Heart left ventricle (tissue), 16 donors: ENCODE measurements around the gene OSBPL7. TPM values are rescaled to one million over a fixed set of nuclear protein-coding genes. Genes with fewer than 3 reads are reported as not detected.

ENCODE experiments used
- ATAC-seq, 4 donors: fragments of 200-7000 bp; cut with Tn5 transposase; one replicate each; pipeline ENCODE4 v1.9.1; 2020 to 2022; ENCODE audit warnings: moderate library complexity in 4 of 4, mild to moderate bottlenecking in 3 of 4, moderate number of reproducible peaks in 1 of 4
- DNase-seq, 5 donors: peaks; one replicate each; pipeline ENCODE4 v3.0.0-alpha.2; 2020
- H3K27ac ChIP-seq, 12 donors: fragments of 200-600 bp; sonication (generic) in 4 of 12; one replicate each; pipeline versions ENCODE4 v1.5.0 to v1.8.0; 2016 to 2022; ENCODE audit warnings: mild to moderate bottlenecking in 2 of 12
- H3K27me3 ChIP-seq, 9 donors: fragments of 200-600 bp; sonication (generic) in 2 of 9; one replicate each; pipeline versions ENCODE4 v1.5.1 to v1.8.0; 2016 to 2022; ENCODE audit warnings: mild to moderate bottlenecking in 3 of 9
- H3K36me3 ChIP-seq, 9 donors: fragments of 200-600 bp; sonication (generic) in 2 of 9; one replicate each; pipeline versions ENCODE4 v1.5.0 to v1.8.0; 2018 to 2022; ENCODE audit warnings: mild to moderate bottlenecking in 2 of 9
- H3K4me1 ChIP-seq, 12 donors: fragments of 200-600 bp; sonication (generic) in 4 of 12; one replicate each; pipeline versions ENCODE4 v1.5.0 to v1.8.0; 2016 to 2022; ENCODE audit warnings: mild to moderate bottlenecking in 3 of 12
- H3K4me3 ChIP-seq, 12 donors: fragments of 200-600 bp; sonication (generic) in 4 of 12; one replicate each; pipeline versions ENCODE4 v1.5.0 to v1.8.0; 2017 to 2022; ENCODE audit warnings: mild to moderate bottlenecking in 9 of 12, moderate library complexity in 4 of 12
- H3K9me3 ChIP-seq, 12 donors: fragments of 200-600 bp; sonication (generic) in 4 of 12; one replicate each; pipeline versions ENCODE4 v1.5.0 to v1.8.0; 2016 to 2022; ENCODE audit warnings: mild to moderate bottlenecking in 1 of 12
- POLR2A ChIP-seq, 2 donors: fragments of 450-650 bp; IDR thresholded peaks; one replicate each; pipeline ENCODE4 v1.6.1; 2017; ENCODE audit warnings: antibody characterized with exemption in 2 of 2, mild to moderate bottlenecking in 2 of 2, moderate library complexity in 2 of 2
- WGBS, 4 donors: extraction: QIAGEN DNeasy Blood & Tissue Kit in 2 of 4; methylation state at CpG; one replicate each; pipeline versions ENCODE4 v1.1.5 to v1.1.7; 2013 to 2018; 5-methylcytosine and 5-hydroxymethylcytosine counted together
- intact Hi-C, 10 donors: fragments of 100-400 bp; cut with DNase I; formaldehyde crosslinking; loops; one replicate each; pipeline versions ENCODE4 v1.11.1 to v1.14.2; 2022
- polyA plus RNA-seq, 2 donors: library from polyadenylated mRNA; stranded (reverse); fragments of 200-250 nt; gene quantifications; one replicate each; pipeline ENCODE4 v1.2.3, GENCODE V29; 2013
- total RNA-seq, 9 donors: library from RNA; depleted of rRNA in 2 of 9; stranded (reverse); fragments of >200 nt in 2 of 9; fragmentation: NEBNext Ultra II Directional in 3 of 9; extraction: Animal tissue kit (Norgen Biotek cat#: 25700) in 3 of 9; gene quantifications; one replicate each; pipeline versions ENCODE4 v1.1.0 to v1.2.4, GENCODE V29; 2016 to 2023
- TF ChIP-seq, protein P1 (sequence below), 12 donors: fragments of 200-600 bp; sonication (generic) in 4 of 12; IDR thresholded peaks; one replicate each; pipeline versions ENCODE4 v1.5.0 to v1.8.0; 2018 to 2022; ENCODE audit warnings: antibody characterized with exemption in 12 of 12, mild to moderate bottlenecking in 5 of 12
- donor health status: ischemic (EF 13 %, LVEDD 7.1; RV severe dilation, severe dysfunction).
- donor health status: healthy with polysubstance abuse.
- donor health status: DM: no; HTN: yes; CAD: no.
- donor health status: DM: no; HTN: no; CAD: no.
- donor health status: ischemic (EF 25% LVEDD 6.9; RV normal size, moderate dysfunction).
- donor health status: ischemic (EF 25% LVEDD 5.7; RV mildly dilated, moderate dysfunction).
- donor health status: healthy.
- donor health status: DM: yes; HTN: yes; CAD: no.
- donor health status: ischemic (EF 35%, LVEDD 5.7; RV mildly dilated, moderate dysfunction).
- donor health status: nonischemic (EF 11% LVEDD 7.7; RV severe dilation, severe dysfunction).
- donor health status: DM: yes; HTN: yes; CAD: no.
- donor health status: PGD.
- donor health status: ischemic (EF 29% LVEDD 5.4; RV normal size, mild dysfunction).
- donor health status: nonischemic (EF 23%, LVEDD 6.1; RV moderate dilation, normal function).

Gene OSBPL7
- total and polyA plus RNA-seq, 11 donors = 1.5 to 7.4 (median 5.2) TPM

DNA sequence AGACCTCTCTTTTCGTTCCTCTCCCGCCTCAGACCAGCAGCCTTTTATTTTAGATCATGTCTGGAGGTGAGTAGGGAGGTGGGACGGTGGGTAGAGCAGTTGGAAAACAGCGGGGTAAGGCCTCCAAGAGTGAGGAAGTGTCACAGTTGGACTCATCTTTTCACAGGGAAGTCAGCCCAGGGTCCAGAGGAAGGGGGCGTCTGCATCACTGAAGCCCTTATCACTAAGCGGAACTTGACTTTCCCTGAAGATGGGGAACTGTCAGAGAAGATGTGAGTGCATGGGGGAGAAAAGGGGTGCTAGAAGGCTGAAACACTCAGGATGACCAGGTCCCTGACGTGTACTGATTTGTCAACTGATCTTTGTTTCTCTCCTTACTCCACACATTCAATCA lies 10.3 kb upstream of the OSBPL7 start:
- Histone ChIP-seq H3K27me3 (no peaks in the 10 kb centered on the region), H3K36me3 (peaks cover 0 to 39% (median 28%) of the 10 kb centered on the region in 9 donors), H3K27ac (peak overlapping the region in 7 of 12 donors; percentile 12 to 86 (median 75)), H3K9me3 (no peaks in the 10 kb centered on the region), H3K4me1 (peaks cover 0 to 52% (median 24%) of the 10 kb centered on the region in 12 donors), H3K4me3 (peak overlapping the region; percentile 68 to 93 (median 77))
- 9 to 12% (median 10%) methylated on average over 7 of the region's 7 CpGs for WGBS, 4 donors
- TF ChIP-seq, protein P1, sequence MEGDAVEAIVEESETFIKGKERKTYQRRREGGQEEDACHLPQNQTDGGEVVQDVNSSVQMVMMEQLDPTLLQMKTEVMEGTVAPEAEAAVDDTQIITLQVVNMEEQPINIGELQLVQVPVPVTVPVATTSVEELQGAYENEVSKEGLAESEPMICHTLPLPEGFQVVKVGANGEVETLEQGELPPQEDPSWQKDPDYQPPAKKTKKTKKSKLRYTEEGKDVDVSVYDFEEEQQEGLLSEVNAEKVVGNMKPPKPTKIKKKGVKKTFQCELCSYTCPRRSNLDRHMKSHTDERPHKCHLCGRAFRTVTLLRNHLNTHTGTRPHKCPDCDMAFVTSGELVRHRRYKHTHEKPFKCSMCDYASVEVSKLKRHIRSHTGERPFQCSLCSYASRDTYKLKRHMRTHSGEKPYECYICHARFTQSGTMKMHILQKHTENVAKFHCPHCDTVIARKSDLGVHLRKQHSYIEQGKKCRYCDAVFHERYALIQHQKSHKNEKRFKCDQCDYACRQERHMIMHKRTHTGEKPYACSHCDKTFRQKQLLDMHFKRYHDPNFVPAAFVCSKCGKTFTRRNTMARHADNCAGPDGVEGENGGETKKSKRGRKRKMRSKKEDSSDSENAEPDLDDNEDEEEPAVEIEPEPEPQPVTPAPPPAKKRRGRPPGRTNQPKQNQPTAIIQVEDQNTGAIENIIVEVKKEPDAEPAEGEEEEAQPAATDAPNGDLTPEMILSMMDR (IDR thresholded peaks at IDR 0.05) = no peak
- TF ChIP-seq POLR2A (IDR thresholded peaks at IDR 0.05) = no peak
- intact Hi-C loops = no loop called here
- ATAC-seq (peak in 2 of 4 donors; percentile 10), DNase-seq (no peak)

DNA sequence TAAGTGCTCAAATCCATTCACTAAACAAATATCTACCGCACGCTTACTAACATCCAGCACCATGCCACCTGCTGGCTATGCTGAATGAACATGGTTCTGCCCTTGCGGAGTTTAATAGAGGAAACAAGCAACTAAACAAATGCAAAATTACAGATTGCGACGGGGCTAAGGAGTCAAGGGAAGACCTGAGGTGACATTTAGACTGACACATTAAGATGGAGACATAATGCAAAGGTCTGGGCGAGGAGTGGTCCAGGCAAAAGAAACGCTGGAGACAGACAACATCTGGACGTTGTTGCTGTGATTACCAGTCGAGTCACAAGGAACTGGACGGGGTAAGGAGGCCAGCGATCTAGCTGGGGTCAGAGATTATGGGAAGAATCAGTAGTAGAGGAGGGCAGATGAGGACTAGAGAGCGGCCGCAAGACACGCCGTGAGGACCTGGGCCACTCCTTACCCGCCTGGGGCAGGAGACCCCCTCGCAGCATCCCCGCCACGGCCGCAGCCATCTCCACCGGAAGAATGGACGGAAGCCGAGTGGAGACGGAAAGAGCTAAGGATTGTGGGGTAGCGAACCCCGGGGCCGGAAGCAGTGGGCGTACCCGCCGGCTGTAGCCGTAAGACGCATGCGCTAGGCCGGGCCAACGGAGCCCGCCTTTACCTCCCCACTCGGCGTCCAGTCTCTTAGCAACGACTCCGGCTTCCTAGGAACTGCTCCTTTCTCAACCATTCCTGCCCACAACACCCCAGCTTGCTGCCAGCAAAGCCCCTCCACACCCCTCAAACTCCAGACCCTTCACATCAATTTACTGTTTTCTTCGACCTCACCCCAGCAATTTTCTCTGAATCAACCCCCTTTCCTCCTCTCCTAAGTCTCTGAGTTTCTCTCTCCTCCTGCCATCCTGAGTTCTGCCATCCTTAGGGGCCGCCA lies 9.7 kb upstream of the OSBPL7 start, which contains the start of the genes LRRC46 and MRPL10:
LRRC46 (plus strand) TSS at position 668 of the 931 bp plus-strand sequence. CDS start 320 bp downstream, outside the sequence.
MRPL10 (minus strand) TSS at position 539 of the 931 bp plus-strand sequence; CDS start at position 509, 30 bp downstream.
- H3K4me1 ChIP-seq = peaks cover 0 to 52% (median 24%) of the 10 kb centered on the region in 12 donors
- intact Hi-C loops = no loop called here
- TF ChIP-seq, protein P1 (IDR thresholded peaks at IDR 0.05) = peak in 1 of 12 donors; percentile 18
- TF ChIP-seq POLR2A (IDR thresholded peaks at IDR 0.05) = peak in 1 of 2 donors; percentile 85

DNA sequence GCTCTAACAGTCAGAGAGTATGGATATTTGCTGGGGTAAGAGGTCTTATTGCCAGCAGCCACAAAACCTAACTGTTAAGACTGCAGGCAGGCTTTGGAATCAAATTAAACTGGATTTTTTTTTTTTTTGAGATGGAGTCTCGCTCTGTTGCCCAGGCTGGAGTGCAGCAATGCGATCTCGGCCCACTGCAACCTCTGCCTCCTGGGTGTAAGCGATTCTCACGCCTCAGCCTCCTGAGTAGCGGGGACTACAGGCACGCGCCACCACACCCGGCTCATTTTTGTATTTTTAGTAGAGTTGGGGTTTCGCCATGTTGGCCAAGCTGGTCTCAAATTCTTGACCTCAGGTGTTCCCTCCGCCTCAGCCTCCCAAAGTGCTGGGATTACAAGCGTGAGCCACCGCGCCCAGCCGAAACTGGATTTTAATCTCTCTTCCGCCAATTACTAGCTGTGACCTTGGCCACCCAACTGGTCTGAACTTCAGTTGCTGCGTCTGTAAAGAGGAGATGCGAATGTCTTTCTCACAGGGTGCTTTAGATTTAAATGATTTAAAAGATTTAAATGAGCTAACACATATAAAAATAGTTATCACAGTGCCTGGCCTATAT lies 8.9 kb upstream of the OSBPL7 start:
- 69 to 77% (median 72%) methylated on average over 18 of the region's 18 CpGs for WGBS, 4 donors
- Histone ChIP-seq H3K27ac (peak overlapping the region in 10 of 12 donors; percentile 63 to 86 (median 75)), H3K36me3 (peaks cover 0 to 41% (median 34%) of the 10 kb centered on the region in 9 donors), H3K27me3 (no peaks in the 10 kb centered on the region), H3K4me1 (peaks cover 0 to 50% (median 24%) of the 10 kb centered on the region in 12 donors), H3K9me3 (no peaks in the 10 kb centered on the region), H3K4me3 (peak overlapping the region; percentile 68 to 93 (median 77))
- intact Hi-C loops = no loop called here
- DNase-seq (no peak), ATAC-seq (no peak)
- TF ChIP-seq, protein P1 (IDR thresholded peaks at IDR 0.05) = no peak
- TF ChIP-seq POLR2A (IDR thresholded peaks at IDR 0.05) = no peak

More for the DNA sequence above, 9.7 kb upstream of the OSBPL7 start, which contains the start of the genes LRRC46 and MRPL10:
- H3K4me3 ChIP-seq = peak within 1 kb of the TSS; percentile 68 to 93 (median 77)
- 0 to 1% (median 1%) methylated on average over 28 to 42 of the region's 42 CpGs for WGBS, 4 donors
- no peaks in the 10 kb centered on the region for H3K27me3 ChIP-seq
- H3K9me3 ChIP-seq = no peaks in the 10 kb centered on the region
- ATAC-seq (peak; percentile 95 to 98 (median 96)), DNase-seq (peak; percentile 94 to 96 (median 95))
- peaks cover 0 to 41% (median 31%) of the 10 kb centered on the region in 9 donors for H3K36me3 ChIP-seq
- H3K27ac ChIP-seq = peak within 1 kb of the TSS in 11 of 12 donors; percentile 53 to 86 (median 75)
